DND-41 (cell line): ENCODE measurements around the gene FBXO33.
A peak's percentile ranks its signal among the peaks of the same experiment; 100 is the strongest.

Experiments used
- ATAC-seq: fragments of 200-7000 bp; cut with Tn5 transposase; 3 replicates; pipeline ENCODE4 v1.9.1; 2021; ENCODE audit warnings: low read depth; ENCODE audit not compliant: insufficient read depth
- DNase-seq: peaks from one replicate; pipeline ENCODE4 v3.0.0-alpha.2; 2020
- H2AFZ ChIP-seq: 2 replicates; pipeline ENCODE4 v1.6.0; 2012; ENCODE audit warnings: low read depth, low read length
- H3K27ac ChIP-seq: 2 replicates; pipeline ENCODE4 v1.5.1; 2012; ENCODE audit warnings: low read length, inconsistent platforms
- H3K27me3 ChIP-seq: fragments of 200-600 bp; sonication (generic); 2 replicates; pipeline ENCODE4 v1.6.0; 2012; ENCODE audit warnings: low read length, mild to moderate bottlenecking, inconsistent platforms; ENCODE audit not compliant: insufficient read depth, poor library complexity
- H3K36me3 ChIP-seq: 2 replicates; pipeline ENCODE4 v1.5.1; 2012; ENCODE audit warnings: low read length, inconsistent platforms; ENCODE audit not compliant: insufficient read depth
- H3K4me1 ChIP-seq: 2 replicates; pipeline ENCODE4 v1.5.1; 2012; ENCODE audit warnings: mild to moderate bottlenecking, low read length; ENCODE audit not compliant: insufficient read depth
- H3K4me2 ChIP-seq: 2 replicates; pipeline ENCODE4 v1.6.0; 2012; ENCODE audit warnings: mild to moderate bottlenecking, moderate library complexity, low read length, inconsistent platforms; ENCODE audit not compliant: insufficient read depth
- H3K4me3 ChIP-seq, 2 experiments: fragments of 200-600 bp in 1 of 2; shearing (Covaris generic) in 1 of 2; 2 replicates each; pipeline ENCODE4 v1.5.1; 2012 to 2016; ENCODE audit warnings: inconsistent platforms in 2 of 2, low read length in 2 of 2, mild to moderate bottlenecking in 2 of 2, low read depth in 1 of 2, moderate library complexity in 1 of 2
- H3K79me2 ChIP-seq: 2 replicates; pipeline ENCODE4 v1.6.0; 2012; ENCODE audit warnings: low read length, inconsistent platforms; ENCODE audit not compliant: insufficient read depth
- H3K9ac ChIP-seq: 2 replicates; pipeline ENCODE4 v1.6.0; 2012; ENCODE audit warnings: low read depth, mild to moderate bottlenecking, inconsistent platforms, low read length, moderate library complexity
- H3K9me3 ChIP-seq: 2 replicates; pipeline ENCODE4 v1.5.1; 2012; ENCODE audit warnings: low read length, moderate library complexity, mild to moderate bottlenecking, inconsistent platforms; ENCODE audit not compliant: insufficient read depth, severe bottlenecking
- H4K20me1 ChIP-seq: 2 replicates; pipeline ENCODE4 v1.6.0; 2012; ENCODE audit warnings: low read length; ENCODE audit not compliant: insufficient read depth
- CTCF ChIP-seq: IDR thresholded peaks from 2 replicates; pipeline ENCODE4 v1.5.1; 2012; ENCODE audit warnings: borderline replicate concordance, low read length, moderate library complexity, mild to moderate bottlenecking; ENCODE audit not compliant: poor library complexity, severe bottlenecking; ENCODE audit errors: extremely low read depth
- EZH2 ChIP-seq: IDR thresholded peaks from 3 replicates; pipeline ENCODE4 v1.6.1; 2012; ENCODE audit warnings: borderline replicate concordance, low read depth, mild to moderate bottlenecking, moderate library complexity, low read length, inconsistent platforms; ENCODE audit not compliant: severe bottlenecking

The FBXO33 gene

GRCh38 chr14:39384177-39384576, 48.1 kb downstream of the FBXO33 start:
- ATAC-seq: no peak
- H3K4me1 ChIP-seq: peaks cover 12% of the 10 kb centered on the region
- H3K4me3 ChIP-seq: no peak overlapping the region

GRCh38 chr14:39383741-39384140, 48.5 kb downstream of the FBXO33 start:
- no peak for TF ChIP-seq EZH2
- TF ChIP-seq CTCF: no peak
- DNase-seq: no peak
- ATAC-seq: peak; percentile 28; the same call in 2 of the 3 replicates
- peaks cover 12% of the 10 kb centered on the region for H3K4me1 ChIP-seq
- no peak overlapping the region for H3K4me2 ChIP-seq
- H3K9ac ChIP-seq: no peak overlapping the region
- H2AFZ ChIP-seq: no peak overlapping the region
- H3K4me3 ChIP-seq: no peak overlapping the region
- H3K36me3 ChIP-seq: no peaks in the 10 kb centered on the region
- H3K27me3 ChIP-seq: no peaks in the 10 kb centered on the region
- H4K20me1 ChIP-seq: no peaks in the 10 kb centered on the region
- H3K27ac ChIP-seq: no peak overlapping the region
- H3K9me3 ChIP-seq: no peaks in the 10 kb centered on the region
- no peaks in the 10 kb centered on the region for H3K79me2 ChIP-seq

More at GRCh38 chr14:39384177-39384576, 48.1 kb downstream of the FBXO33 start:
- Histone ChIP-seq H4K20me1 (no peaks in the 10 kb centered on the region), H3K79me2 (no peaks in the 10 kb centered on the region), H3K27ac (no peak overlapping the region), H3K27me3 (no peaks in the 10 kb centered on the region), H3K9me3 (no peaks in the 10 kb centered on the region), H3K36me3 (no peaks in the 10 kb centered on the region), H3K4me2 (no peak overlapping the region), H3K9ac (no peak overlapping the region), H2AFZ (no peak overlapping the region)
- no peak for DNase-seq
- TF ChIP-seq CTCF (no peak), EZH2 (no peak)

GRCh38 chr14:39383026-39383660, 49.1 kb downstream of the FBXO33 start:
- Histone ChIP-seq H3K27me3 (no peaks in the 10 kb centered on the region), H3K4me2 (no peak overlapping the region), H3K4me1 (peaks cover 12% of the 10 kb centered on the region), H3K36me3 (no peaks in the 10 kb centered on the region), H4K20me1 (no peaks in the 10 kb centered on the region), H3K27ac (no peak overlapping the region), H3K9me3 (no peaks in the 10 kb centered on the region), H3K9ac (no peak overlapping the region), H2AFZ (no peak overlapping the region), H3K4me3 (no peak overlapping the region), H3K79me2 (no peaks in the 10 kb centered on the region)
- ATAC-seq (peak; percentile 92), DNase-seq (no peak)
- TF ChIP-seq CTCF (no peak), EZH2 (no peak)

GRCh38 chr14:39382463-39382862, 49.8 kb downstream of the FBXO33 start:
- no peaks in the 10 kb centered on the region for H3K79me2 ChIP-seq
- H3K27me3 ChIP-seq: no peaks in the 10 kb centered on the region
- H3K4me2 ChIP-seq: no peak overlapping the region
- ATAC-seq: no peak
- TF ChIP-seq CTCF: no peak
- TF ChIP-seq EZH2: no peak
- H3K36me3 ChIP-seq: no peaks in the 10 kb centered on the region
- H4K20me1 ChIP-seq: no peaks in the 10 kb centered on the region
- H3K9me3 ChIP-seq: no peaks in the 10 kb centered on the region
- no peak for DNase-seq
- H2AFZ ChIP-seq: no peak overlapping the region
- H3K27ac ChIP-seq: no peak overlapping the region
- no peak overlapping the region for H3K4me3 ChIP-seq
- H3K4me1 ChIP-seq: peaks cover 12% of the 10 kb centered on the region
- no peak overlapping the region for H3K9ac ChIP-seq
